ENCODE data around the gene FBXO34. TPM values are rescaled to one million over a fixed set of nuclear protein-coding genes. Genes with fewer than 3 reads are reported as not detected.

FBXO34 gene
- total RNA-seq, 1 experiment from 2014 or later: 18.8 TPM

GRCh38 chr14:55351111-55351510 lies 79.9 kb downstream of the FBXO34 start:
- Histone ChIP-seq H3K4me3 (ENCODE audit: low read depth in 2 of 2, low read length in 2 of 2) (no peak overlapping the region), H3K27me3 (ENCODE audit: control insufficient read depth, insufficient read depth, low read length) (no peaks in the 10 kb centered on the region), H3K9me3 (ENCODE audit: control insufficient read depth, insufficient read depth, low read depth, low read length) (no peaks in the 10 kb centered on the region), H3K36me3 (ENCODE audit: control insufficient read depth, insufficient read depth, low read length) (no peaks in the 10 kb centered on the region; the same call in none of the 2 replicates), H3K4me1 (ENCODE audit: control insufficient read depth, insufficient read depth, low read length) (no peaks in the 10 kb centered on the region), H3K27ac (ENCODE audit: low read length) (no peak overlapping the region)
- intact Hi-C loops (cut with micrococcal nuclease; ENCODE audit: unreplicated experiment): loop anchor here (5.0 kb wide), 1 partner anchor 139 kb away; no protein-coding TSS in a partner anchor
- no TSS peak for BruUV-seq (replicated peaks)
- TF ChIP-seq POLR2AphosphoS5 (IDR thresholded peaks at IDR 0.05; ENCODE audit: low read depth, low read length): no peak
- TF ChIP-seq SIN3A (IDR thresholded peaks at IDR 0.05; ENCODE audit: borderline replicate concordance, insufficient read depth, low read depth, low read length): no peak
- TF ChIP-seq TCF7L2 (IDR thresholded peaks at IDR 0.05; ENCODE audit: low read depth, low read length): no peak
- no peak for TF ChIP-seq REST (IDR thresholded peaks at IDR 0.05; ENCODE audit: insufficient read depth in 1 of 2, low read depth in 2 of 2, low read length in 1 of 2)
- no peak for TF ChIP-seq CTCF (IDR thresholded peaks at IDR 0.05)
- ATAC-seq: no peak
- ChIA-PET POLR2A (no interaction called here), CTCF (no interaction called here)
- in situ Hi-C loops (cut with HindIII; ENCODE audit: low pct_unique_long_range_greater_than_20kb, low sequenced_read_pairs): no loop called here
- DNase-seq (ENCODE audit: low read depth, low spot score): no peak

- BruUV-seq (replicated peaks): no TSS peak
- TF ChIP-seq SIN3A (IDR thresholded peaks at IDR 0.05; ENCODE audit: borderline replicate concordance, insufficient read depth, low read depth, low read length) (no peak), CTCF (IDR thresholded peaks at IDR 0.05) (no peak), REST (IDR thresholded peaks at IDR 0.05; ENCODE audit: insufficient read depth in 1 of 2, low read depth in 2 of 2, low read length in 1 of 2) (no peak), TCF7L2 (IDR thresholded peaks at IDR 0.05; ENCODE audit: low read depth, low read length) (no peak)
- intact Hi-C loops (cut with micrococcal nuclease; ENCODE audit: unreplicated experiment) (loop anchor here (5.0 kb wide), 1 partner anchor 140 kb away; no protein-coding TSS in a partner anchor), in situ Hi-C loops (cut with HindIII; ENCODE audit: low pct_unique_long_range_greater_than_20kb, low sequenced_read_pairs) (no loop called here)
- no peak overlapping the region for H3K4me3 ChIP-seq (ENCODE audit: low read depth in 2 of 2, low read length in 2 of 2)
- H3K36me3 ChIP-seq (ENCODE audit: control insufficient read depth, insufficient read depth, low read length): no peaks in the 10 kb centered on the region; the same call in none of the 2 replicates
- ChIA-PET CTCF (interaction anchor here (1.0 kb wide), 1 partner anchor 82 kb away, joined by 3 read pairs; no protein-coding TSS in a partner anchor), POLR2A (no interaction called here)
- H3K27ac ChIP-seq (ENCODE audit: low read length): no peak overlapping the region
- no peaks in the 10 kb centered on the region for H3K27me3 ChIP-seq (ENCODE audit: control insufficient read depth, insufficient read depth, low read length)
- no peaks in the 10 kb centered on the region for H3K4me1 ChIP-seq (ENCODE audit: control insufficient read depth, insufficient read depth, low read length)
- no peak for ATAC-seq
- DNase-seq (ENCODE audit: low read depth, low spot score): no peak
- H3K9me3 ChIP-seq (ENCODE audit: control insufficient read depth, insufficient read depth, low read depth, low read length): no peaks in the 10 kb centered on the region
Measured at GRCh38 chr14:55352201-55352600, 81.0 kb downstream of the FBXO34 start.

Measured in Panc1 (cell line).